Cardiac septum (tissue), 1 donor: ENCODE data around the gene SLA2. TPM values are rescaled to one million over a fixed set of nuclear protein-coding genes. Genes with fewer than 3 reads are reported as not detected.
"Not testable (repeated sequence)": the region's sequence is repeated elsewhere in the genome, so short reads cannot be mapped to it uniquely, and the experiment has no call there.

Experiments used
- DNase-seq: peaks from one replicate; pipeline ENCODE4 v3.0.0-alpha.2; 2020; ENCODE audit warnings: low spot score
- intact Hi-C: fragments of 100-400 bp; cut with DNase I; formaldehyde crosslinking; loops from one replicate; pipeline ENCODE4 v1.14.0; 2022
- long read RNA-seq: library from polyadenylated mRNA; unstranded; transcript quantifications from one replicate; pipeline ENCODE4 v2.0.0, GENCODE V29; 2021
- total RNA-seq: library from RNA; stranded (reverse); fragmentation: NEBNext Ultra II Directional; extraction: Animal tissue kit (Norgen Biotek cat#: 25700); gene quantifications from one replicate; pipeline ENCODE4 v1.2.1, GENCODE V29; 2021
- donor health status: DM: no; HTN: no; CAD: no.

The SLA2 gene
- total RNA-seq: 0.27 TPM
- long read RNA-seq: 0 reads

DNA sequence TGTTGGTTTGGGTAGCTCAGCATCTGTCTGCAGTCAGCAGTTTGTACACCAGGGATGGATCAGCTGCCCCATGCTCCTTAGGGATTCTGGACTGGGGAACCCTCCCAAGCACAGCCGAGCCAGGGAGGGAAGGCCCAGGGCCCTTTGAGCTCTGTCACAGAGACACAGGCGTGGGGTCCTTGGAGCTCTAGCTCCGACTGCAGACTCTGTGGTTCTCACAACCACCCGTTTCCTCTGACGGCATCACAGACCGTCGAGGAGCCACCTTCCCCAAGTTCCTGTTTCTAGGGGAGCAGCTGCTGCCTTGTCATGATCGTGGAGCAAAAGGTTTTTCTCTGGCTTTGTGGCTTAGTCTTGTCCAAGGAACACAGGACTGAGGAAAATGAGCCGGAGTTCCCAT lies at the start of gene SLA2:
SLA2 (minus strand) TSS at position 199 of the 400 bp plus-strand sequence. CDS start 4,861 bp downstream, outside the sequence.
- intact Hi-C loops: no loop called here
- DNase-seq: peak; percentile 81

DNA sequence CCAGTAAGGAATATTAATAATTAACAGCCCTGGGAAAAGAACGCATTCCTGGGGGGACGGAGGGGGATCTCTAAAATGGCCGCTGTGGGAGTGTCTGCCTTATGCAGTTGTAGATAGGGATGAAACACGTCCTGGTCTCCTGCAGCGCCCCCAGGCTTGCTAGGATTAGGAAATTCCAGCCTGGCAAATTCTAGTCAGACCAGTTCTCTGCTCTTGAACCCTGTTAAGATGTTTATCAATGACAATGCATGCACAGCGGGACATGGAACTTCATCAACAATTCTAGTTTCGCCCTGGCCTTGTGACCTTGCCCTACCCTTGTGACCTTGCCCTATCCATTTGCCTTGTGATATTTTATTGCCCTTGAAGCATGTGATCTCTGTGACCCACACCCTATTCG lies 49.5 kb upstream of the SLA2 start:
- DNase-seq, intact Hi-C loops: not testable (repeated sequence)

DNA sequence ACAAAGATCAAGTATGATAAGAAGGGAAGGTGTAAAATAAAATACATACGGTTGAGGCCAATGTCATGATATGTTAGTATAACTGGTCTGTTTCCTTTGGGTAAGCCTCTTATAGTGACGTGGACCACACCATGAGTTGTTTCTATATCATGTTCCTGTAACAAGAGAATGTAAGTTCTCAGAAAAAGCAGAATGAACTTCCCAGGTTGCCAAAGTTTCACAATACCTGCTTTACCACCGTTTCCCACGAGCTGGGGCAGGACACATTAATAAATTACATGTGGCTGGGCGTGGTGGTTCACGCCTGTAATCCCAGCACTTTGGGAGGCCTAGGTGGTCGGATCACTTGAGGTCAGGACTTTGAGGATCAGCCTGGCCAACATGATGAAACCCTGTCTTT lies 42.6 kb upstream of the SLA2 start:
- DNase-seq: no peak
- intact Hi-C loops: no loop called here

- intact Hi-C loops: no loop called here
- DNase-seq: no peak
Measured at GRCh38 chr20:36687850-36688249, 41.9 kb upstream of the SLA2 start.

DNA sequence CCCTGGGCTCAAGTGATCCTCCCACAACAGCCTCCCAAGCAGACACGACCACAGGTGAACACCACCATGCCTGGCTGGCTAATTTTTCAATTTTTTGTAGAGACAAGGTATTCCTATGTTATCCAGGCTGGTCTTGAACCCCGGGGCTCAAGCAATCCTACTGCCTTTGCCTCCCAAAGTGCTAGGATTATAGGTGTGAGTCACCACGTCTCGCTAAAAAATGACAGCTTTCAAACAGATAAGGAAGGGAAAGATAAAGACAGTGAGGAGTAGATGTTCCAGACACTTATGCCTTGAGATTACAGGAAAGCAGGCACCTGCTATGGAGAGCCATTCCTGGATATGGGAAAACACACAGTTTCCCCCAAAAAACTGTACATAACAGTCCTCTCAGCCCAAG lies 40.9 kb upstream of the SLA2 start:
- DNase-seq: no peak
- intact Hi-C loops: no loop called here

DNA sequence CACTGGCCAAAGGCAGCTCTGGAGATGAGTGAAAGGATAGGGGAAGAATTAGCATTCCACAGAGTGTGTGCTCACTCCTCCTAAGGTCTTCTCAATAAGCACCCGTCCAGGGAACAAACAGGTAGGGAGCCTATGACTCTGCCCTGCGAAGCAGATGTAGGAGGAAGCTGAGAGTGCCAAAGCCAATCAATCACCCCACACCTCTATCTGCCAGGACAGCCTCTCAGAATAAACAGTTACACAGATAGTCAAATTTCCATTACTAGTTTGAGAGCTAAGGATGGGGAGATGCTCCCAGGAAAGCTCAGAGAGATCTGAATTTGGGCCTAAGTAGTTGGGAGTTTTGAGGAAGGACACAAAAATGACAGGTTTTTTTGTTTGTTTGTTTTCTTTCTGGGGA lies 40.5 kb upstream of the SLA2 start:
- intact Hi-C loops: no loop called here
- no peak for DNase-seq

GRCh38 chr20:36684747-36685146 lies 38.8 kb upstream of the SLA2 start:
- no peak for DNase-seq
- intact Hi-C loops: no loop called here

DNA sequence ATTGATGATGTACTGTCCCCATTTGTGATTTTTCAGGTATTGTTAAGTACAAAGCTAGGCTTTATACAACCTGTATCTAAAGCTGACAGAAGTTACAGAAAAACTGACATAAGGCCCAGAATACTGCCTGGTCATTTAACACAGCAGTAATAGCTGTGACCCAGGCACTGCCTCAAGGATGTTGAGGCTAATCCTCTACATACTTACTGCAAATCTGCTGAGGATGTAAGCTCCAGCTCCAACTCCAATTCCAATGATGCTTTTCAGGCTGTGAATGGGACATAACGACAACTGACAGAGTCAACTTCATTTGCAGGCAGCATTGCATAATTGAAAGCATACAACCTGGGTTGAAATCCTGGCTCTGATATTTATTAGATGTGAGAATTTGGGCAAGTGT lies 36.3 kb upstream of the SLA2 start:
- DNase-seq: no peak
- intact Hi-C loops: no loop called here

- intact Hi-C loops: no loop called here
Measured at GRCh38 chr20:36677422-36677771, 31.4 kb upstream of the SLA2 start.

DNA sequence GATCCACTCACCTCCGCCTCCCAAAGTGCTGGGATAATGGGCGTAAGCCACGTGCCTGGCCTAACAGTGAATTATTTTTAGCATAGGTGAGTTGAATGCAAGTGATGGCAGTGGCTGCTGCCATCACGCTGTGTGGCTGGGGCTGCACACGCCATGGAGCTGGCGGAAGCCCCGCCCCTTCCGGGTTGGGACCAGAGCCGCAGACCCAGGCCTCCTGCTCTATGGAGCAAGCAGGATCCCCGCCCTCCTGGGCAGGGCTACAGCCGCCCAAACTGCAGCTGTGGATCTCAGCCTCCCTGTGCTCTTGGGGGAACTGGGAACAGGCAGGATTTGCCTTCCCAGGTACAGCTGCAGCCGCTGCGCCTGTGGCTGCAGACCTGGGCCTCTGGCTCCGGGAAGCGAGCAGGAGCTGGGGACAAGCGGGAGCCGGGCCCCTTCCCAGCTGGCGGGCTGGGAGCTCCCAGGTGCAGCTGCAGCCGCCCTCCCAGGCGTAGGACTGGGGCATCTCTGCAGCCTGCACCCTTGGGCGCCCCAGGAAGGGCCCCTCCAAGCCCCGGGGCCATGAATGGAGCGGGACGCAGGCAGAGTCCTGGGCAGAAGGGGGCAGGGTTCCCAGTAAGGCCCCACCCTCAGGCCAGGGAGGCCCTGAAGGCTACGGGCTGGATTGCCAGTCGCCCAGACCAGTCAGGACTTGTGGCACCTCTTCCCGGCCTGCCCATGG lies 30.9 kb upstream of the SLA2 start:
- intact Hi-C loops: no loop called here
- no peak for DNase-seq

More at GRCh38 chr20:36677422-36677771, 31.4 kb upstream of the SLA2 start:
- DNase-seq: no peak

- intact Hi-C loops, DNase-seq: not testable (repeated sequence)
Measured at GRCh38 chr20:36675545-36675944, 29.5 kb upstream of the SLA2 start.

GRCh38 chr20:36672991-36673390 lies 27.0 kb upstream of the SLA2 start:
- DNase-seq: no peak
- intact Hi-C loops: no loop called here

GRCh38 chr20:36670665-36671357 lies 24.8 kb upstream of the SLA2 start:
- intact Hi-C loops: no loop called here
- no peak for DNase-seq

- intact Hi-C loops: loop anchor here (5.0 kb wide), 1 partner anchor 86 kb away; no protein-coding TSS in a partner anchor
- DNase-seq: no peak
Measured at GRCh38 chr20:36666181-36666740, 20.3 kb upstream of the SLA2 start.

DNA sequence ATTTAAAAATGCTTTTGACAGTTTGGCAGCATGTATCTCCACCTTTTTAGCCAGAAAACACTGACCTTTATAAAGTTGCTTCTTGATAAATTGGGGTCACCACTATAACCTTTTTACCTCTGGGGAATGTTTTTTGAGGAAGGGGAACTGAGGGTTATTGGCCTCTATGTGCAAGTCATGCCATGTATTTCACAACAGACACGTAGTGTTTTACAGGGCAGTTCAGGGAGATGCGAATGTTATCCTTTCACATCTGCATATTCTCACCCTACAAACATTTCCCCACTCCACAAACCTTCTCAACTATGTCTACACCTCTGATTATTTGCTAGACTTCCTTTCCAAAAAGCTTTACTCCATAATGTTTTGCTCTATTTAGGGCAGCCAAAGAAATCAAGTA lies 17.0 kb upstream of the SLA2 start:
- DNase-seq: no peak
- intact Hi-C loops: no loop called here

- no peak for DNase-seq
- intact Hi-C loops: no loop called here
Measured at GRCh38 chr20:36658300-36658699, 12.3 kb upstream of the SLA2 start.

GRCh38 chr20:36656733-36657132 lies 10.7 kb upstream of the SLA2 start:
- intact Hi-C loops: no loop called here
- DNase-seq: no peak

GRCh38 chr20:36655004-36655403 lies 9.0 kb upstream of the SLA2 start:
- intact Hi-C loops: no loop called here
- no peak for DNase-seq

DNA sequence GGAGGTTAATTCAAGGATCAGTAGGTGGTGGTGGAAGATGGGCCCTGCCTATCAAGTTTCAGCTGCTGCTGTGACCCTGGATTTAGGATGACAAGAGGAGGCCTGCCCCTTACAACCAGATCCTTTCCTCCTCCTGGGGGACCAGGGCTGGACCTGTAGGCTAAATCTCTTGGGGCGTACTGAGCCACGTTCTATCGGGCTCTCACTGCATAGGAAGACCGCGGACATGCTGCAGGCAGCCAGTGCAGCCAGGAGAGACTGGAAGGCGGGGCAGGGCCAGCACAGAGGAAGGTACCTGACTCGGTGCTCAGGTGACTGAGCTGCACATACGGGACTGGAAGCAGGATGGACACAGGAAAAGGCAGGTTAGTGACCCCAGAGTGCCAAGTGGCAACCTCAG lies 8.5 kb upstream of the SLA2 start:
- intact Hi-C loops: no loop called here
- DNase-seq: no peak

DNA sequence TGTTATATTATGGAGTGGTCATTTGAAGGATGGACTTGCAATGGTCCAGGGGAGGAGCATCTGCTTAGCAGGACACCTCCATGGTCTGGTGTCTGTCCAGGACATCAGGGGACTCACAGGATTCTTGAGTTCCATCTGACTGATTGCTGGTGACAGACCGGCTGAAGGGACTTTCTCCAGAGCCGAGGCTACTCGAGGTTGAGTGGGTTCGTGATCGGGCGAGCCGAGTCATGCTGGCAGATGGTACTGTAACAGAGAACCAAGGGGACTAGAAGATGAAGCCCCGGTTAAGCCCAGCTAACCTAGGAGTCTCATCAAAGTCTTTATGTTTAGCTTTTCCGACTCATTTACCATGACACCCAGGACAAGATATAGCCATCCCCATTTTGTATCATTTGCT lies 7.5 kb upstream of the SLA2 start:
- intact Hi-C loops: no loop called here

More for the DNA sequence above, 7.5 kb upstream of the SLA2 start:
- peak; percentile 44 for DNase-seq
